Measurements from ENCODE around the gene THRSP.

DNA sequence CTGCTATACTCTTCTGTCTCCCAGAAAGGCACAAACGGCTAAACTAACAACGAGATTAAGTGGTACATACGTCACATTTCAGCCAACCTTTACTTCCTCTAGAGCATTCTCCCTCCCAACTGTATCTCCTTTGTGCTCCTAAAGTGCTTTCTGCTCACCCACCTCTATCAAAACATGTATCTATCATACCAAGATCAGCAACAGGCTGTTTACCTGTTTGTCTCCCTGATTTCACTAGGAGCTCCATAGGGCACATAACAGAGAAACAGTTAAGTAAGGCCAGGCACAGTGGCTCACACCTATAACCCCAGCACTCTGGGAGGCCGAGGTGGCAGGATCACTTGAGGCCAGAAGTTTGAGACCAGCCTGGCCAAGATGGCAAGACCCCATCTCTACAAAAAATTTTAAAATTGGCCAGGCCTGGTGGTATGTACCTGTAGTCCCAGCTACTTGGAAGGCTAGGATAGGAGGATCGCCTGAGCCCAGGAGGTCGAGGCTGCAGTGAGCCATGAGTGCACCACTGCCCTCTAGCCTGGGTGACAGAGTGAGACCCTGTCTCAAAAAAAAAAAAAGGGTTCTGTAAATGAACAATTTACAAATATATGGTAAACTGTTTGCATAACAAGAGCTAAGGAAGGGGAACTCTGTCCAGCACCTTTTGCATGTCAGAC is 13.2 kb downstream of the THRSP start:
- TF ChIP-seq REST (IDR thresholded peaks at IDR 0.05) (no peak), YY1 (IDR thresholded peaks at IDR 0.05) (no peak), CTCF (IDR thresholded peaks at IDR 0.05; ENCODE audit: low read depth, low read length, missing input control) (no peak), GABPA (IDR thresholded peaks at IDR 0.05 in 1 of 2, conservative IDR thresholded peaks at IDR 0.05 in 1 of 2) (no peak), MAX (IDR thresholded peaks at IDR 0.05) (no peak), TAF1 (conservative IDR thresholded peaks at IDR 0.05) (no peak), RXRA (IDR thresholded peaks at IDR 0.05) (no peak), HNF4A (conservative IDR thresholded peaks at IDR 0.05) (no peak), ZBTB33 (IDR thresholded peaks at IDR 0.05) (no peak), EGR1 (IDR thresholded peaks at IDR 0.05; ENCODE audit: low read depth in 2 of 2) (no peak), RAD21 (IDR thresholded peaks at IDR 0.05) (no peak), FOXA1 (IDR thresholded peaks at IDR 0.05) (no peak), ATF3 (IDR thresholded peaks at IDR 0.05) (no peak), JUND (IDR thresholded peaks at IDR 0.05) (no peak)
